Measurements from ENCODE around the gene SH2D3C. TPM values are rescaled to one million over a fixed set of nuclear protein-coding genes. Genes with fewer than 3 reads are reported as not detected.

Gene SH2D3C
- total RNA-seq, 1 donor from 2014 or later: 7.1 TPM

- no peak for DNase-seq (ENCODE audit: extremely low spot score, unreplicated experiment)
- TF ChIP-seq CTCF (conservative IDR thresholded peaks at IDR 0.05): no peak
- Mint-ChIP-seq H3K36me3 (no peaks in the 10 kb centered on the region), H3K9me3 (peaks cover 4% of the 10 kb centered on the region), H3K27ac (no peak overlapping the region), H3K27me3 (peaks cover 4% of the 10 kb centered on the region), H3K4me3 (no peak overlapping the region), H3K4me1 (ENCODE audit: unreplicated experiment) (peaks cover 24% of the 10 kb centered on the region)
Observed at GRCh38 chr9:127703289-127703946, 75.0 kb downstream of the SH2D3C start.

- Mint-ChIP-seq H3K27me3 (peaks cover 4% of the 10 kb centered on the region), H3K9me3 (peaks cover 4% of the 10 kb centered on the region), H3K36me3 (no peaks in the 10 kb centered on the region), H3K27ac (peak overlapping the region; percentile 13), H3K4me1 (ENCODE audit: unreplicated experiment) (peaks cover 17% of the 10 kb centered on the region), H3K4me3 (no peak overlapping the region)
- no peak for DNase-seq (ENCODE audit: extremely low spot score, unreplicated experiment)
- no peak for TF ChIP-seq CTCF (conservative IDR thresholded peaks at IDR 0.05)
Observed at GRCh38 chr9:127700594-127701255, 77.7 kb downstream of the SH2D3C start.

- Mint-ChIP-seq H3K36me3 (no peaks in the 10 kb centered on the region), H3K27ac (peak overlapping the region; percentile 13), H3K4me3 (peak overlapping the region; percentile 46), H3K9me3 (peaks cover 4% of the 10 kb centered on the region), H3K27me3 (peaks cover 4% of the 10 kb centered on the region), H3K4me1 (ENCODE audit: unreplicated experiment) (peaks cover 23% of the 10 kb centered on the region)
- DNase-seq (ENCODE audit: extremely low spot score, unreplicated experiment): no peak
- TF ChIP-seq CTCF (conservative IDR thresholded peaks at IDR 0.05): no peak
Observed at GRCh38 chr9:127700140-127700539, 78.3 kb downstream of the SH2D3C start.

GRCh38 chr9:127698985-127699670 lies 79.3 kb downstream of the SH2D3C start:
- DNase-seq (ENCODE audit: extremely low spot score, unreplicated experiment): peak; percentile 91
- Mint-ChIP-seq H3K4me1 (ENCODE audit: unreplicated experiment) (peaks cover 23% of the 10 kb centered on the region), H3K9me3 (peaks cover 4% of the 10 kb centered on the region), H3K36me3 (no peaks in the 10 kb centered on the region), H3K27ac (peak overlapping the region; percentile 87), H3K27me3 (peaks cover 4% of the 10 kb centered on the region), H3K4me3 (peak overlapping the region; percentile 80)
- peak; percentile 51 for TF ChIP-seq CTCF (conservative IDR thresholded peaks at IDR 0.05)

DNA sequence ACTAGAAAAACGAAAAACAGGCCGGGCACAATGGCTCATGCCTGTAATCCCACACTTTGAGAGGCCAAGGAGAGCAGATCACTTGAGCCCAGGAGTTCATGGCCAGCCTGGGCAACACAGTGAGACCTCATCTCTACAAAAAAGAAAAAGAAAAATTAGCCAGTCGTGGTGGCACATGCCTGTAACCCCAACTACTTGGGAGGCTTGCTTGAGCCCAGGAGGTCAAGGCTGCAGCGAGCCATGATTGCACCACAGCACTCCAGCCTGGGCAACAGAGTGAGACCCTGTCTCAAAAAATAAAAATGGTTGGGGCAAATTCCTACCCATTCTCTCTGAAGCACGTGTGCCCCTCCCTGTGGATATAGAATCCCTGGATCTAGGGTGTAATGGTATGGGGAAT lies 80.1 kb downstream of the SH2D3C start:
- Mint-ChIP-seq H3K9me3 (peaks cover 4% of the 10 kb centered on the region), H3K4me3 (peak overlapping the region; percentile 28), H3K36me3 (no peaks in the 10 kb centered on the region), H3K4me1 (ENCODE audit: unreplicated experiment) (peaks cover 23% of the 10 kb centered on the region), H3K27me3 (peaks cover 4% of the 10 kb centered on the region), H3K27ac (peak overlapping the region; percentile 35)
- TF ChIP-seq CTCF (conservative IDR thresholded peaks at IDR 0.05): no peak
- DNase-seq (ENCODE audit: extremely low spot score, unreplicated experiment): no peak
